GM12878 (cell line): ENCODE results near the gene BLCAP. TPM values are rescaled to one million over a fixed set of nuclear protein-coding genes. Genes with fewer than 3 reads are reported as not detected.

Source experiments
- ATF7 ChIP-seq: fragments of 450-650 bp; IDR thresholded peaks from 2 replicates; pipeline ENCODE4 v1.6.1; 2016; ENCODE audit warnings: low read depth, mild to moderate bottlenecking
- DPF2 ChIP-seq: fragments of 450-650 bp; IDR thresholded peaks from 2 replicates; pipeline ENCODE4 v1.6.1; 2017; ENCODE audit warnings: mild to moderate bottlenecking
- SMC3 ChIP-seq: IDR thresholded peaks from 2 replicates; pipeline ENCODE4 v1.6.1; 2011; ENCODE audit warnings: low read length, improper control_type of control experiment, borderline replicate concordance
- SRF ChIP-seq, 2 experiments: IDR thresholded peaks; 2 replicates each; pipeline ENCODE4 v1.6.1; 2011; ENCODE audit warnings: low read depth in 2 of 2, low read length in 2 of 2, mild to moderate bottlenecking in 1 of 2, moderate library complexity in 1 of 2
- STAT1 ChIP-seq: fragments of 450-650 bp; conservative IDR thresholded peaks from 2 replicates; pipeline ENCODE4 v1.6.1; 2014; ENCODE audit warnings: antibody characterized with exemption, mild to moderate bottlenecking
- STAT3 ChIP-seq: IDR thresholded peaks from 2 replicates; pipeline ENCODE4 v1.6.1; 2011; ENCODE audit warnings: low read depth, low read length, improper control_type of control experiment
- SUZ12 ChIP-seq: fragments of 200-600 bp; sonication (generic); IDR thresholded peaks from one replicate; pipeline ENCODE4 v1.6.1; 2018; ENCODE audit warnings: antibody characterized with exemption, mild to moderate bottlenecking; ENCODE audit not compliant: unreplicated experiment
- polyA plus RNA-seq, 11 experiments: library from polyadenylated mRNA; depleted of rRNA in 4 of 11; unstranded in 6 of 11; stranded (reverse) in 5 of 11; fragments of >200 nt; fragmentation: Nextera tagmentation in 4 of 11; fragmentation: Illumina TruSeq in 1 of 11; extraction: Ambion mirVana in 4 of 11; extraction: Trizol in 1 of 11; gene quantifications; 1 replicate in 1 of 11; 2 replicates in 10 of 11; pipeline versions ENCODE4 v1.2.1 to v1.2.3, GENCODE V29; 2011 to 2016; ENCODE audit warnings: inconsistent platforms in 2 of 11, missing spikeins in 2 of 11, low read depth in 1 of 11
- total RNA-seq, 4 experiments: library from RNA; depleted of rRNA in 3 of 4; stranded (reverse); fragments of >200 nt in 3 of 4; fragmentation: Illumina TruSeq in 1 of 4; extraction: Trizol in 1 of 4; gene quantifications; 2 replicates each; pipeline versions ENCODE4 v1.2.1 to v1.2.3, GENCODE V29; 2013 to 2021

The BLCAP gene
- total and polyA plus RNA-seq, 10 of the 15 experiments (the other 5 are each of a cell fraction or from before 2014, with no cell fraction given) = 24.6 to 62.3 (median 47.3) TPM

- TF ChIP-seq SMC3 = no peak
- TF ChIP-seq SUZ12 = no peak
- TF ChIP-seq SRF (IDR thresholded peaks at IDR 0.05; ENCODE audit: low read depth in 2 of 2, low read length in 2 of 2) = no peak
- no peak for TF ChIP-seq DPF2
- no peak for TF ChIP-seq STAT1
- no peak for TF ChIP-seq STAT3
- no peak for TF ChIP-seq ATF7
- TF ChIP-seq, all 136 proteins: peak for 0
Observed at GRCh38 chr20:37468886-37469285, 58.8 kb downstream of the BLCAP start (continued).

Other genes starting within 250 kb of the BLCAP start
- gene MANBAL, start 238.2 kb downstream of the BLCAP start, total RNA-seq (2014; rRNA removed) = 8.6 and 12.2 TPM in 2 replicates
- 15.0 and 15.6 TPM in 2 replicates for gene MANBAL, start 238.2 kb downstream of the BLCAP start, total RNA-seq (2014; rRNA removed; fragmentation: Illumina TruSeq; extraction: Trizol)
- gene MANBAL, start 238.2 kb downstream of the BLCAP start, total RNA-seq (2021) = 18.9 TPM in 2 replicates
- 25.1 and 39.0 TPM in 2 replicates for gene MANBAL, start 238.2 kb downstream of the BLCAP start, polyA plus RNA-seq (2011; rRNA removed)
- gene MANBAL, start 238.2 kb downstream of the BLCAP start, polyA plus RNA-seq (2014; fragmentation: Illumina TruSeq; extraction: Trizol) = 20.2 and 30.7 TPM in 2 replicates
- gene MANBAL, start 238.2 kb downstream of the BLCAP start, polyA plus RNA-seq (2014; fragmentation: Nextera tagmentation; extraction: Ambion mirVana) = 10 to 100 TPM; 13.7 to 15.6 TPM
- 33.7 and 36.4 TPM in 2 replicates for gene MANBAL, start 238.2 kb downstream of the BLCAP start, polyA plus RNA-seq (2014; rRNA removed)
- gene MANBAL, start 238.2 kb downstream of the BLCAP start, polyA plus RNA-seq (2016; fragmentation: Nextera tagmentation; extraction: Ambion mirVana) = 10 to 100 TPM; 40.8 to 45.6 TPM
- gene SRC, start 181.7 kb downstream of the BLCAP start, total RNA-seq (2014; rRNA removed) = 22.1 and 27.4 TPM in 2 replicates
- 19.3 and 20.0 TPM in 2 replicates for gene SRC, start 181.7 kb downstream of the BLCAP start, total RNA-seq (2014; rRNA removed; fragmentation: Illumina TruSeq; extraction: Trizol)
- 63.5 and 71.3 TPM in 2 replicates for gene SRC, start 181.7 kb downstream of the BLCAP start, total RNA-seq (2021)
- gene SRC, start 181.7 kb downstream of the BLCAP start, polyA plus RNA-seq (2011; rRNA removed) = 18.4 and 32.0 TPM in 2 replicates
- 20.3 and 33.1 TPM in 2 replicates for gene SRC, start 181.7 kb downstream of the BLCAP start, polyA plus RNA-seq (2014; fragmentation: Illumina TruSeq; extraction: Trizol)
- gene SRC, start 181.7 kb downstream of the BLCAP start, polyA plus RNA-seq (2014; fragmentation: Nextera tagmentation; extraction: Ambion mirVana) = under 1 TPM; 0.60 to 0.85 TPM
- 47.1 and 61.4 TPM in 2 replicates for gene SRC, start 181.7 kb downstream of the BLCAP start, polyA plus RNA-seq (2014; rRNA removed)
- 10 to 100 TPM; 26.9 TPM for gene SRC, start 181.7 kb downstream of the BLCAP start, polyA plus RNA-seq (2016; fragmentation: Nextera tagmentation; extraction: Ambion mirVana)
- gene NNAT, start 6.6 kb downstream of the BLCAP start, total RNA-seq (2014; rRNA removed) = not detected in 2 replicates
- gene NNAT, start 6.6 kb downstream of the BLCAP start, total RNA-seq (2014; rRNA removed; fragmentation: Illumina TruSeq; extraction: Trizol) = not detected in 2 replicates
- not detected in 2 replicates for gene NNAT, start 6.6 kb downstream of the BLCAP start, total RNA-seq (2021)
- gene NNAT, start 6.6 kb downstream of the BLCAP start, polyA plus RNA-seq (2011; rRNA removed) = not detected in 2 replicates
- not detected in 2 replicates for gene NNAT, start 6.6 kb downstream of the BLCAP start, polyA plus RNA-seq (2014; fragmentation: Illumina TruSeq; extraction: Trizol)
- gene NNAT, start 6.6 kb downstream of the BLCAP start, polyA plus RNA-seq (2014; fragmentation: Nextera tagmentation; extraction: Ambion mirVana) = not detected
- 0.22 TPM in 1 of 2 replicates, not detected in the other for gene NNAT, start 6.6 kb downstream of the BLCAP start, polyA plus RNA-seq (2014; rRNA removed)
- under 1 TPM; 0.42 to 0.99 TPM for gene NNAT, start 6.6 kb downstream of the BLCAP start, polyA plus RNA-seq (2016; fragmentation: Nextera tagmentation; extraction: Ambion mirVana)
- gene CTNNBL1, start 166.2 kb upstream of the BLCAP start, total RNA-seq (2014; rRNA removed) = 43.1 TPM in 2 replicates
- gene CTNNBL1, start 166.2 kb upstream of the BLCAP start, total RNA-seq (2014; rRNA removed; fragmentation: Illumina TruSeq; extraction: Trizol) = 63.3 and 64.7 TPM in 2 replicates
- 79.7 and 87.3 TPM in 2 replicates for gene CTNNBL1, start 166.2 kb upstream of the BLCAP start, total RNA-seq (2021)
- gene CTNNBL1, start 166.2 kb upstream of the BLCAP start, polyA plus RNA-seq (2011; rRNA removed) = 37.8 and 46.2 TPM in 2 replicates
- gene CTNNBL1, start 166.2 kb upstream of the BLCAP start, polyA plus RNA-seq (2014; fragmentation: Illumina TruSeq; extraction: Trizol) = 69.6 and 82.7 TPM in 2 replicates
- 100 to 1,000 TPM in 1 of 2 experiments, 10 to 100 TPM in 1; 66.1 to 102 TPM for gene CTNNBL1, start 166.2 kb upstream of the BLCAP start, polyA plus RNA-seq (2014; fragmentation: Nextera tagmentation; extraction: Ambion mirVana)
- 59.9 and 62.8 TPM in 2 replicates for gene CTNNBL1, start 166.2 kb upstream of the BLCAP start, polyA plus RNA-seq (2014; rRNA removed)
- 100 to 1,000 TPM; 102 TPM for gene CTNNBL1, start 166.2 kb upstream of the BLCAP start, polyA plus RNA-seq (2016; fragmentation: Nextera tagmentation; extraction: Ambion mirVana)